AG09319 (cell line): ENCODE measurements around the gene LGALS9.

Source experiments
- DNase-seq: peaks from one replicate; pipeline ENCODE4 v3.0.0-alpha.2; 2010; ENCODE audit warnings: low read depth; ENCODE audit errors: extremely low read depth
- TF ChIP-seq, protein P1 (sequence below): IDR thresholded peaks from 2 replicates; pipeline ENCODE4 v1.5.1; 2011; ENCODE audit warnings: low read depth, mild to moderate bottlenecking, inconsistent platforms, low read length, moderate library complexity

Gene LGALS9

DNA sequence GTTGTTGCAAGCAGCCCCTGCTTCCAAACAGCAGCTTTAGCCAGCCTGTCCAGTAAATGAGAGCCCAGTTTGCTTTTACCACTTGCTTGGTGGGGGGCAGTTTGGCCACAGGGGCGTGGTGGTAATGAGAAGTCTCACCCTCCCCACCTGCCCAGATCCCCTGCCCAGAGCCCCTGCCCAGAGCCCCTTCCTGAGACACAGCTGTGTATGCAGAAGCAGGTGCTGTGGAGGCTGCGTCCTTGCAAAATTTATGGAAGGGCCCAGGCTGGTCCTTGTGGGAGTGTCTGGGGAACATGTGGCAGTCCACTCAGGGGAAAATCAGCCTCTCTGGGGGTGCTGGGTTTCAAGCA is 27.6 kb upstream of the LGALS9 start:
- TF ChIP-seq, protein P1, sequence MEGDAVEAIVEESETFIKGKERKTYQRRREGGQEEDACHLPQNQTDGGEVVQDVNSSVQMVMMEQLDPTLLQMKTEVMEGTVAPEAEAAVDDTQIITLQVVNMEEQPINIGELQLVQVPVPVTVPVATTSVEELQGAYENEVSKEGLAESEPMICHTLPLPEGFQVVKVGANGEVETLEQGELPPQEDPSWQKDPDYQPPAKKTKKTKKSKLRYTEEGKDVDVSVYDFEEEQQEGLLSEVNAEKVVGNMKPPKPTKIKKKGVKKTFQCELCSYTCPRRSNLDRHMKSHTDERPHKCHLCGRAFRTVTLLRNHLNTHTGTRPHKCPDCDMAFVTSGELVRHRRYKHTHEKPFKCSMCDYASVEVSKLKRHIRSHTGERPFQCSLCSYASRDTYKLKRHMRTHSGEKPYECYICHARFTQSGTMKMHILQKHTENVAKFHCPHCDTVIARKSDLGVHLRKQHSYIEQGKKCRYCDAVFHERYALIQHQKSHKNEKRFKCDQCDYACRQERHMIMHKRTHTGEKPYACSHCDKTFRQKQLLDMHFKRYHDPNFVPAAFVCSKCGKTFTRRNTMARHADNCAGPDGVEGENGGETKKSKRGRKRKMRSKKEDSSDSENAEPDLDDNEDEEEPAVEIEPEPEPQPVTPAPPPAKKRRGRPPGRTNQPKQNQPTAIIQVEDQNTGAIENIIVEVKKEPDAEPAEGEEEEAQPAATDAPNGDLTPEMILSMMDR: no peak
- no peak for DNase-seq

DNA sequence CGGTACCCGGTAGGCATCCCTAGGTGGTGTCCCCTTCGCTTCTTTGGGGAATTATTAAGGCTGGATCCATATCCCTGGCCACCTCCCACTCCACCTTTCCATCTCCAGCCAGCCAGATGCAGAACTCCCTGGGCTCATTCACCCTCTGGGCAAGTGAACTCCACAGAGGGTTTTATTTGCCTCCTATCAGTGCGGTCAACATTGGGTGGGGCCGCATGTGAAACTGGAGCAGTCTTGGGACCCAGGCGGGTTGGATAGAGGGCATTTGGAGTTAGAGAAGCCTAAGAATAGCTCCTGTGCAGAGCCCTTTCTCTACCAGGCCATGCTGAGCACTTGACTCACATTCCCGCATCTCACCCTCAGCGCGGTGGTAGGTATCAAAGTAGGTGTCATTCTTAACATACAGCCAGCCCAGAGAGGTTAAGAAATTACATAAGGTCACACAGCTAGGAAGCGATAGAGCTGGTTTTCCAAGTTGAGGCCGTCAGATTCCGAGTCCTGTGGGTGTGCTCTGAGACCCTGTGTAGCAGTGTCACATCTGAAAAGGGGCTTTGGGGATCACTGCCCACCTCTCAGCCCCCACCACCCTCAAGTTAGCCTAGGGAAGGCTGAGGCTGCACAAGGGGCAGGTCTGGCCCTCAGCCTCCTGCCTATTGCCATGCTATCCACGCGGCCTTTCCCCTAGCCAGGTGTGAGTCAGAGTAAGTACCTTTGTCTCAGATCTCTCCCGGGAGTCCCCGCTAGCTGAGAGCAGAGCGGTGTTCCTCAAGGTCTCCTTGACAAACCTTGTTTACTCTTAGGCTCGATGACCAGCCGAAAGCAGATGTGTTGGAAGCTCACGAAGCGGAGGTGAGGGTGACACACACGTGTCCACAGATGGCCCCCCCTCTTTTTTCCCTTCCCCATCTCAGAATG is 26.9 kb upstream of the LGALS9 start:
- DNase-seq: no peak
- TF ChIP-seq, protein P1: no peak

DNA sequence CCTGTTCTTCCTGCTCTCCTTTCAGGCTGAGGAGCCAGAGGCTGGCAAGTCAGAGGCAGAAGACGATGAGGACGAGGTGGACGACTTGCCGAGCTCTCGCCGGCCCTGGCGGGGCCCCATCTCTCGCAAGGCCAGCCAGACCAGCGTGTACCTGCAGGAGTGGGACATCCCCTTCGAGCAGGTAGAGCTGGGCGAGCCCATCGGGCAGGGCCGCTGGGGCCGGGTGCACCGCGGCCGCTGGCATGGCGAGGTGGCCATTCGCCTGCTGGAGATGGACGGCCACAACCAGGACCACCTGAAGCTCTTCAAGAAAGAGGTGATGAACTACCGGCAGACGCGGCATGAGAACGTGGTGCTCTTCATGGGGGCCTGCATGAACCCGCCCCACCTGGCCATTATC is 25.6 kb upstream of the LGALS9 start:
- TF ChIP-seq, protein P1: no peak
- DNase-seq: no peak

DNA sequence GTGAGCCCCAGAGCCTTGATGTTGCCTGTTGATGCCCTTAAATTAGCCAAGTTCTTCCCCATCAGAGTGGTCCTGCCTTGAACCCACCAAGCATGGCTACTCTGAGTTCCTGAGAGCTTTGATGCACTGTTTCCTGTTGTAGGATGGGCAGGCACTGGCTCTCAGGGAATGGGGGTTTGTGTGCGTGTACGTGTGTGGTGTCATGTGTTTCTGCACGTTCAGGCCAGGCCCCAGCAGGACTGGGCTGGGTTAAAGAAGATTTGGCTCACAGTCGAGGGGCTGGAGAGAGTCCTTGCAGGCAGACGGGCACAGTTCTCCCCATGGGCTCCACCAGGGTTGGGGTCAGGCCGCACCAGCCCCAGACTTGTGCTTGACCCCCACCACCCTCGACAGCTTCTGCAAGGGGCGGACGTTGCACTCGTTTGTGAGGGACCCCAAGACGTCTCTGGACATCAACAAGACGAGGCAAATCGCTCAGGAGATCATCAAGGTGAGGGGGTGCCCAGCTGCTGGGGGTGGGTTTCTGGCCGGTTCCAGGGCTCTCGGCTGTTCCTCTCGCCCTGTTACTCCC is 23.4 kb upstream of the LGALS9 start:
- no peak for DNase-seq
- TF ChIP-seq, protein P1: no peak

DNA sequence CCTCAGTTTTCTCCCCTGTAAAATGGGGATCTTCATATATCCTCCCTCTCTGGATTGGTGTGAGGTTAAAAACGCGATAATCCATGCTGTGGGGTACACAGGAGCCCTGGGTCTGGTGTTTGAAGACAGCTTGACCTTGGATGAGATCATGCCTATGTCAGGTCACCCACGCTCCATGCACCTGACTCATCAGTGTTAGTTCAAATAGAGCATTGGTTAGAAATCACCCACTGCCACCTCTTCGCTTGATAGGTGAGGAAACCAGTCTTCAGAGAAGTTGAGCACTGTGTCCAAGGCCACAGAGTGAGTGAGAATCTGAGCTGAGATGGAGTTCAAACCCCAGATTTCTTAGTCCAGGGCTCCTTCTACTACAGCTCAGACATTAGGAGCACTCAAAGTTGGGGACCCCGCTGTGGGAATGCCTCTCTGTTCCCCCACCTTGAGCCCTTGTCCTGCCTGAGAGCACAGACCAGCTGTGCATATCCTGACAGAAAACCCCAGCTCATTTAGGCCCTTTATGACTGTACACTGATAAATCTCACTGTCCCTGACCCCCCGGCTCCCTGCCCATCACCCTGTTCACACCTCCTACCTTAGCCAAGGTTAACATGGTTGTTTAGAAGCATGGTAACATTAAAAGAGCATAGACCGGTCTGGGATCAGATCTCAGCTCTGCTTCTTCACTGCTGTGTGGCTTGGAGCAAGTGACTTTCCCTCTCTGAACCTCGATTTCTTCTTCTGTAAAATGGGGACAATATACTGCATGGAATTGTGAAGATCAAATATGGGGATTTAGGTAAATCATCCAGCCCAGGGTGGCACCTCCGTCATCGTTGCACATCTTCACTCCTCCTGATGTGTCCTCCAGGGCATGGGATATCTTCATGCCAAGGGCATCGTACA is 22.4 kb upstream of the LGALS9 start:
- TF ChIP-seq, protein P1: no peak
- no peak for DNase-seq

DNA sequence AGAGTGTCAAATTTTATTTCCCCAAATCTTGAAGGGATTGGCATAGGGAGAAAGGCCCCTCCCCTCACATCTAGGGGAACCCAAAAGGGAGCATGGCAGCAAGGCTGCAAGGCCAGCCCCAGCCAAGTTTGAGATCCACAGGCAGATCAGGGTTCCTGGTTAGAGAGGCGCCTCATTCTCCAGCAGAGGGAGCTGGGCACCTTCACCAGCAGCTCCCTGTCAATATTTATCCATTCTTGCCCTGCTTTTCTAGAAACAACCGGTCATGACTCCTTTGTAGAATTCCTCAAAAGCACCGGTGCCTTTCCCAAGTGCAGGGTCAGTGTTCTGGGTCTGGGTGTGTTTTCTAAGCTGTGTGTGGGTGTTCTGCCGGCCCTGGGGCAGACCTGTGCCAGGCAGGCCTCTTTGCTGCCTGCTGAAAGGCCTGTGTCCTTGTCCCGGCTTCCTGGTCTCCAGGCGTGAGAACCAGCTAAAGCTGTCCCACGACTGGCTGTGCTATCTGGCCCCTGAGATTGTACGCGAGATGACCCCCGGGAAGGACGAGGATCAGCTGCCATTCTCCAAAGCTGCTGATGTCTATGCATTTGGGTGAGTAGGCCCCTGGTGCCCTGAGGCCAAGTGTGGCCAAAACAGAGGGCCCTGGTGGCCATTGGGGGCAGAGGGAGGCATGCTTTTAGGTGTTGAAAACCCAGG is 21.2 kb upstream of the LGALS9 start:
- DNase-seq: peak; percentile 8

More for the DNA sequence above, 21.2 kb upstream of the LGALS9 start:
- TF ChIP-seq, protein P1: peak; percentile 61
